ENCODE measurements around the gene BBS9. TPM values are rescaled to one million over a fixed set of nuclear protein-coding genes. Genes with fewer than 3 reads are reported as not detected.

Gene BBS9
- 2.6 to 4.0 TPM (median 3.2 TPM) in 5 replicates for total RNA-seq (2022; extraction: Qiagen RNA extraction)

GRCh38 chr7:33128990-33129805 is at the start of gene BBS9:
Gene BBS9, plus strand, starts transcription at chr7:33129564. Its CDS starts 16,689 bp downstream, at chr7:33146253.

GRCh38 chr7:33109005-33109757 is 20.2 kb upstream of the BBS9 start, which contains the start of gene RP9:
Gene RP9, minus strand, starts transcription at chr7:33109404. Its CDS starts 32 bp downstream, at chr7:33109372.

Other genes starting within 250 kb of the BBS9 start
- gene KBTBD2, start 237.8 kb upstream of the BBS9 start, total RNA-seq (2022; extraction: Qiagen RNA extraction), result 24.1 to 26.9 TPM (median 24.9 TPM) in 5 replicates
- gene FKBP9, start 172.1 kb upstream of the BBS9 start, total RNA-seq (2022; extraction: Qiagen RNA extraction), result 71.5 to 131 TPM (median 85.2 TPM) in 5 replicates
- 33.8 to 45.4 TPM (median 37.5 TPM) in 5 replicates for gene NT5C3A, start 66.8 kb upstream of the BBS9 start, total RNA-seq (2022; extraction: Qiagen RNA extraction)
- 30.8 to 36.3 TPM (median 32.9 TPM) in 5 replicates for gene RP9, start 20.2 kb upstream of the BBS9 start, total RNA-seq (2022; extraction: Qiagen RNA extraction)